IMR-90 (cell line): Measurements from ENCODE around the gene LENG1. TPM values are rescaled to one million over a fixed set of nuclear protein-coding genes. Genes with fewer than 3 reads are reported as not detected.

Source experiments
- ATAC-seq: fragments of 200-7000 bp; cut with Tn5 transposase; 2 replicates; pipeline ENCODE4 v1.9.1; 2020; ENCODE audit warnings: low read depth, mild to moderate bottlenecking, moderate library complexity
- BruUV-seq: library from RNA; stranded (reverse); fragments of 400-500 nt; replicated peaks from 2 replicates; lab custom pipeline; 2021; lab: Mats Ljungman, UMichigan
- CTCF ChIA-PET: fragments of 300-600 bp; formaldehyde crosslinking; extraction: SDS; loops from one replicate; lab custom pipeline; 2021; ENCODE audit warnings: antibody characterized with exemption; lab: Yijun Ruan, JAX
- POLR2A ChIA-PET: fragments of 300-600 bp; sonication (Branson Sonifier 250); formaldehyde crosslinking; loops from one replicate; lab custom pipeline; 2022; ENCODE audit warnings: antibody characterized with exemption; ENCODE audit not compliant: unreplicated experiment; lab: Charles Lee
- DNase-seq: peaks from one replicate; pipeline ENCODE4 v3.0.0; 2013
- H2AFZ ChIP-seq: replicated peaks from 2 replicates; pipeline ENCODE3; 2013; ENCODE audit warnings: low read length, mild to moderate bottlenecking; ENCODE audit not compliant: poor library complexity
- H2AK5ac ChIP-seq: 2 replicates; pipeline ENCODE4 v1.6.1; 2013; ENCODE audit warnings: low read depth, low read length, inconsistent platforms
- H2AK9ac ChIP-seq: replicated peaks from 2 replicates; pipeline ENCODE3; 2013; ENCODE audit warnings: mild to moderate bottlenecking, low read depth, low read length, moderate library complexity; ENCODE audit not compliant: poor library complexity
- H2BK120ac ChIP-seq: 2 replicates; pipeline ENCODE4 v1.6.1; 2013; ENCODE audit warnings: low read depth, low read length, inconsistent platforms
- H2BK15ac ChIP-seq: 3 replicates; pipeline ENCODE4 v1.6.1; 2013; ENCODE audit warnings: low read depth, low read length, inconsistent platforms
- H2BK20ac ChIP-seq: 2 replicates; pipeline ENCODE4 v1.6.1; 2013; ENCODE audit warnings: low read depth, mild to moderate bottlenecking, inconsistent platforms, low read length, moderate library complexity
- H2BK5ac ChIP-seq: 2 replicates; pipeline ENCODE4 v1.6.1; 2013; ENCODE audit warnings: mild to moderate bottlenecking, low read depth, low read length, inconsistent platforms; ENCODE audit not compliant: poor library complexity, severe bottlenecking
- H3K14ac ChIP-seq: replicated peaks from 2 replicates; pipeline ENCODE4 v1.6.1; 2013; ENCODE audit warnings: low read depth, low read length, inconsistent platforms
- H3K18ac ChIP-seq: 2 replicates; pipeline ENCODE4 v1.6.1; 2013; ENCODE audit warnings: low read depth, low read length, control low read depth
- H3K23ac ChIP-seq: 2 replicates; pipeline ENCODE4 v1.6.1; 2013; ENCODE audit warnings: low read depth, low read length, inconsistent platforms
- H3K27ac ChIP-seq: 2 replicates; pipeline ENCODE4 v1.5.1; 2013; ENCODE audit warnings: mild to moderate bottlenecking, control low read depth, low read length; ENCODE audit not compliant: insufficient read depth
- H3K27me3 ChIP-seq: 2 replicates; pipeline ENCODE4 v1.6.1; 2013; ENCODE audit warnings: low read length; ENCODE audit not compliant: control insufficient read depth, insufficient read depth
- H3K36me3 ChIP-seq: 2 replicates; pipeline ENCODE4 v1.6.1; 2013; ENCODE audit warnings: low read length, mixed read lengths; ENCODE audit not compliant: control insufficient read depth, insufficient read depth
- H3K4ac ChIP-seq: 2 replicates; pipeline ENCODE4 v1.6.1; 2013; ENCODE audit warnings: low read depth, low read length, inconsistent platforms
- H3K4me1 ChIP-seq: 2 replicates; pipeline ENCODE4 v1.6.1; 2013; ENCODE audit warnings: low read length, mixed read lengths; ENCODE audit not compliant: control insufficient read depth, insufficient read depth
- H3K4me2 ChIP-seq: 2 replicates; pipeline ENCODE4 v1.6.1; 2013; ENCODE audit warnings: low read depth, mild to moderate bottlenecking, control low read depth, low read length, moderate library complexity
- H3K4me3 ChIP-seq: 2 replicates; pipeline ENCODE4 v1.5.1; 2013; ENCODE audit warnings: low read depth, mild to moderate bottlenecking, control low read depth, low read length, moderate library complexity; ENCODE audit not compliant: insufficient read depth
- H3K56ac ChIP-seq: 2 replicates; pipeline ENCODE4 v1.6.1; 2013; ENCODE audit warnings: low read length, inconsistent platforms; ENCODE audit not compliant: insufficient read depth; ENCODE audit errors: extremely low read depth
- H3K79me1 ChIP-seq, 2 experiments: 2 replicates each; pipeline ENCODE4 v1.6.1; 2013; ENCODE audit warnings: low read length in 2 of 2, inconsistent platforms in 1 of 2, low read depth in 1 of 2
- H3K9ac ChIP-seq: 2 replicates; pipeline ENCODE4 v1.6.1; 2013; ENCODE audit warnings: low read depth, low read length, control low read depth
- H3K9me1 ChIP-seq: 2 replicates; pipeline ENCODE4 v1.6.1; 2013; ENCODE audit warnings: low read length, inconsistent platforms; ENCODE audit not compliant: insufficient read depth
- H3K9me3 ChIP-seq: 2 replicates; pipeline ENCODE4 v1.6.1; 2013; ENCODE audit warnings: low read length; ENCODE audit not compliant: control insufficient read depth, insufficient read depth
- H4K20me1 ChIP-seq: 2 replicates; pipeline ENCODE4 v1.6.1; 2013; ENCODE audit warnings: low read length, inconsistent platforms; ENCODE audit not compliant: insufficient read depth
- H4K5ac ChIP-seq: 2 replicates; pipeline ENCODE4 v1.6.1; 2013; ENCODE audit warnings: mild to moderate bottlenecking, low read depth, low read length, control low read depth
- H4K8ac ChIP-seq, 2 experiments: 2 replicates each; pipeline ENCODE4 v1.6.1; 2013; ENCODE audit warnings: low read depth in 2 of 2, low read length in 2 of 2, control low read depth in 1 of 2, inconsistent platforms in 1 of 2
- H4K91ac ChIP-seq: 2 replicates; pipeline ENCODE4 v1.6.1; 2013; ENCODE audit warnings: low read depth, low read length, inconsistent platforms; ENCODE audit not compliant: insufficient read depth
- BHLHE40 ChIP-seq: fragments of 150-350 bp; IDR thresholded peaks from 2 replicates; pipeline ENCODE4 v1.6.1; 2016; ENCODE audit warnings: mild to moderate bottlenecking, low read depth, low read length
- CHD1 ChIP-seq: IDR thresholded peaks from 2 replicates; pipeline ENCODE4 v1.6.1; 2012; ENCODE audit warnings: low read depth, low read length, improper control_type of control experiment
- CTCF ChIP-seq: conservative IDR thresholded peaks from 2 replicates; pipeline ENCODE4 v1.5.1; 2012; ENCODE audit warnings: mild to moderate bottlenecking, low read depth, low read length, improper control_type of control experiment
- FOS ChIP-seq: fragments of 150-350 bp; IDR thresholded peaks from 2 replicates; pipeline ENCODE4 v1.6.1; 2016; ENCODE audit warnings: low read depth, low read length
- MAFK ChIP-seq: IDR thresholded peaks from 2 replicates; pipeline ENCODE4 v1.6.1; 2012; ENCODE audit warnings: low read depth, low read length, improper control_type of control experiment
- MAZ ChIP-seq: IDR thresholded peaks from 2 replicates; pipeline ENCODE4 v1.6.1; 2012; ENCODE audit warnings: low read depth, mild to moderate bottlenecking, low read length, improper control_type of control experiment, moderate library complexity, borderline replicate concordance
- MXI1 ChIP-seq: IDR thresholded peaks from 2 replicates; pipeline ENCODE4 v1.6.1; 2012; ENCODE audit warnings: low read depth, mild to moderate bottlenecking, low read length, moderate library complexity, borderline replicate concordance
- NFE2L2 ChIP-seq: fragments of 150-350 bp; IDR thresholded peaks from 2 replicates; pipeline ENCODE4 v1.6.1; 2016; ENCODE audit warnings: low read depth, mild to moderate bottlenecking, low read length
- POLR2A ChIP-seq: IDR thresholded peaks from 2 replicates; pipeline ENCODE4 v1.6.1; 2012; ENCODE audit warnings: mild to moderate bottlenecking, low read depth, low read length
- RAD21 ChIP-seq: IDR thresholded peaks from 2 replicates; pipeline ENCODE4 v1.6.1; 2012; ENCODE audit warnings: low read length, improper control_type of control experiment
- RCOR1 ChIP-seq: IDR thresholded peaks from 2 replicates; pipeline ENCODE4 v1.6.1; 2012; ENCODE audit warnings: mild to moderate bottlenecking, low read length, improper control_type of control experiment; ENCODE audit not compliant: insufficient replicate concordance
- RFX5 ChIP-seq: IDR thresholded peaks from 2 replicates; pipeline ENCODE4 v1.8.0; 2012; ENCODE audit warnings: low read depth, mild to moderate bottlenecking, low read length, moderate library complexity
- SMC3 ChIP-seq: fragments of 150-350 bp; IDR thresholded peaks from 2 replicates; pipeline ENCODE4 v1.6.1; 2016; ENCODE audit warnings: low read depth, mild to moderate bottlenecking, antibody characterized with exemption, low read length, moderate library complexity
- WGBS, 2 experiments: methylation state at CpG; one replicate each; pipeline versions ENCODE4 v1.1.5 to v1.1.7; 2013; ENCODE audit warnings: missing lambda C conversion rate in 2 of 2; ENCODE audit not compliant: insufficient read length in 1 of 2; ENCODE audit errors: extremely low coverage in 2 of 2; 5-methylcytosine and 5-hydroxymethylcytosine counted together
- dilution Hi-C: fragments of 300-500 bp; cut with HindIII; formaldehyde crosslinking; loops from one replicate; pipeline ENCODE4 v1.14.3; 2018; ENCODE audit warnings: low sequenced_read_pairs; ENCODE audit not compliant: unreplicated experiment
- in situ Hi-C: fragments of 300-500 bp; cut with MboI; formaldehyde crosslinking; loops from 3 replicates; pipeline ENCODE4 v1.14.3; 2019; ENCODE audit warnings: low sequenced_read_pairs, inconsistent platforms, mixed read lengths
- intact Hi-C: fragments of 100-400 bp; cut with micrococcal nuclease; formaldehyde crosslinking; loops from 2 replicates; pipeline ENCODE4 v1.10.0; 2022
- polyA plus RNA-seq, 3 experiments: library from polyadenylated mRNA; depleted of rRNA; stranded (reverse); fragments of >200 nt; gene quantifications; 2 replicates each; pipeline ENCODE4 v1.2.3, GENCODE V29; 2012; ENCODE audit warnings: low replicate concordance in 1 of 3
- total RNA-seq: library from RNA; depleted of rRNA; stranded (reverse); fragments of >200 nt; gene quantifications from 2 replicates; pipeline ENCODE4 v1.2.3, GENCODE V29; 2012
- TF ChIP-seq, protein P1 (sequence below): fragments of 150-350 bp; IDR thresholded peaks from 2 replicates; pipeline ENCODE4 v1.6.1; 2017; ENCODE audit warnings: mild to moderate bottlenecking, antibody characterized with exemption, low read length, low read depth

LENG1 gene
- total and polyA plus RNA-seq, 2 of the 4 experiments (the other 2 are of a cell fraction): 2.7 to 5.3 TPM

DNA sequence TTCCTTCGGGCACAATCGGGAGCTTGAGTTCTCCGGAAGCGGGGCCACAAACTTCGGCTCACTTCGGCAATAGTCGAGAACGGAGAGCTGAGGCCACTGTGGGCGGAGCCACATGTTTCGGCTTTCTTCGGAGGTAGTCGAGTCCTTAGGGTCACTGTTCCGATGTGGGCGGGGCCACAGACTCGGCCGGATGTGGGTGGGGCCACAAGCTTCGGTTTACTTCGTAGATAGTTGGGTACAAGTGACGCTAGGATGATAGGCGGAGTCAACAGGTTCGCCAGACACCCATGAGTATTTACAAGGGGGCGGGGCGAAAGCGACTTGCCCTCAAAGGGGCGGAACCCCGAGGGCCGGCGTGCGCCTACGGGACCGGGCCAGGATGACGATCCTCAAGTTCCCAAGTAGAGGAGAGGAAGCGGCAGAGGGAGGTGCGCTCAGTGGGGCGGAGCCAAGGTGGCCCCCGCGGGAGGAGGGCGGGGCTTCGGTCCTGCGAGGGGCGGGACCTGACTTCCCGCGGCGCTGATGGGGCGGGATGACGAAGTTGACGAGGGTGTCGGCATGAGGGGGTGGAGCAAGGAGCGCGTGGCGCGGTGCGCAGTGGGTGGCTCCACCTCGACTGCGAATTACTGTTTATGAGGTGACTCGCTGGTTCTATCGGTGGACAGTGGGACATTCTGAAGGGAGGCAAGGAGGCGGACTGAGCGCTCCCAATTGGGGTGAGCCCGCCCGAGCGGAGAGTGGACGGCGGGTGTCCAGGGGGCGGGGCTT lies 30.4 kb upstream of the LENG1 start:
- no TSS peak for BruUV-seq
- peak overlapping the region; percentile 96 for H3K4ac ChIP-seq
- peak overlapping the region; percentile 88; the same call in 1 of the 2 replicates for H2BK120ac ChIP-seq
- peaks cover 3% of the 10 kb centered on the region; the same call in 1 of the 2 replicates for H3K9me1 ChIP-seq
- H3K4me3 ChIP-seq: peak overlapping the region; percentile 70
- H2AFZ ChIP-seq: peak overlapping the region; percentile 96
- H3K79me1 ChIP-seq: peaks cover 24 to 48% of the 10 kb centered on the region in 2 experiments; a peak in 3 of 4 replicates
- in situ Hi-C loops: no loop called here
- peak; percentile 100 for DNase-seq
- peak overlapping the region; percentile 75 for H3K4me2 ChIP-seq
- H3K36me3 ChIP-seq: peaks cover 17% of the 10 kb centered on the region
- peak overlapping the region; percentile 88 for H3K9ac ChIP-seq
- no peaks in the 10 kb centered on the region for H3K27me3 ChIP-seq
- TF ChIP-seq RFX5: peak; percentile 68
- peak; percentile 96 for TF ChIP-seq POLR2A
- TF ChIP-seq MAFK: no peak
- no peak for TF ChIP-seq BHLHE40
- TF ChIP-seq CTCF: no peak
- no peak for TF ChIP-seq NFE2L2
- no peak for TF ChIP-seq FOS
- TF ChIP-seq RAD21: no peak
- TF ChIP-seq CHD1: no peak
- TF ChIP-seq MXI1: peak; percentile 72; the same call in 1 of the 2 replicates
- peak; percentile 96 for TF ChIP-seq MAZ
- TF ChIP-seq, protein P1, sequence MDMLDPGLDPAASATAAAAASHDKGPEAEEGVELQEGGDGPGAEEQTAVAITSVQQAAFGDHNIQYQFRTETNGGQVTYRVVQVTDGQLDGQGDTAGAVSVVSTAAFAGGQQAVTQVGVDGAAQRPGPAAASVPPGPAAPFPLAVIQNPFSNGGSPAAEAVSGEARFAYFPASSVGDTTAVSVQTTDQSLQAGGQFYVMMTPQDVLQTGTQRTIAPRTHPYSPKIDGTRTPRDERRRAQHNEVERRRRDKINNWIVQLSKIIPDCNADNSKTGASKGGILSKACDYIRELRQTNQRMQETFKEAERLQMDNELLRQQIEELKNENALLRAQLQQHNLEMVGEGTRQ: peak; percentile 32; the same call in 1 of the 2 replicates
- TF ChIP-seq RCOR1: no peak
- no peak for TF ChIP-seq SMC3
- peaks cover 16% of the 10 kb centered on the region for H4K20me1 ChIP-seq
- 0% methylated on average over 30 of the region's 65 CpGs; no CpG with 5 or more reads in 1 of the 2 experiments for WGBS, 2 experiments
- peak overlapping the region; percentile 90; the same call in 1 of the 2 replicates for H3K56ac ChIP-seq
- ATAC-seq: peak; percentile 65
- peak overlapping the region; percentile 59; the same call in 1 of the 2 replicates for H2BK20ac ChIP-seq
- peak overlapping the region; percentile 77 for H3K18ac ChIP-seq
- peak overlapping the region; percentile 59; the same call in 1 of the 2 replicates for H2AK5ac ChIP-seq
- intact Hi-C loops: loop anchor here (2.0 kb wide), 2 partner anchors 21 kb away; no protein-coding TSS in a partner anchor
- peak overlapping the region; percentile 94 for H3K23ac ChIP-seq
- ChIA-PET POLR2A (interaction anchor here (0.6 to 2.3 kb wide), 6 partner anchors 10 to 241 kb away, joined by 3 to 10 read pairs (median 5); partner anchors contain the start of genes LENG1 and RPS9), CTCF (interaction anchor here (0.8 to 1.1 kb wide), 2 partner anchors 76 to 200 kb away, joined by 3 read pairs; no protein-coding TSS in a partner anchor)
- H3K9me3 ChIP-seq: no peaks in the 10 kb centered on the region
- peak overlapping the region; percentile 62 to 99 for H4K8ac ChIP-seq
- H4K5ac ChIP-seq: peak overlapping the region; percentile 56
- peak overlapping the region; percentile 96 for H2BK5ac ChIP-seq
- H2AK9ac ChIP-seq: peak overlapping the region; percentile 97
- H3K4me1 ChIP-seq: peaks cover 5% of the 10 kb centered on the region
- H4K91ac ChIP-seq: peak overlapping the region; percentile 93
- dilution Hi-C loops: no loop called here
- H3K27ac ChIP-seq: peak overlapping the region; percentile 93
- peak overlapping the region; percentile 94 for H3K14ac ChIP-seq
- peak overlapping the region; percentile 91; the same call in 1 of the 3 replicates for H2BK15ac ChIP-seq
